HK-2 (cell line): ENCODE measurements around the gene ANKH.
"Not testable (repeated sequence)": the region's sequence is repeated elsewhere in the genome, so short reads cannot be mapped to it uniquely, and the experiment has no call there.

Experiments used
- DNase-seq: peaks from one replicate; pipeline ENCODE4 v3.0.0-alpha.2; 2018; ENCODE audit not compliant: unreplicated experiment

ANKH gene

DNA sequence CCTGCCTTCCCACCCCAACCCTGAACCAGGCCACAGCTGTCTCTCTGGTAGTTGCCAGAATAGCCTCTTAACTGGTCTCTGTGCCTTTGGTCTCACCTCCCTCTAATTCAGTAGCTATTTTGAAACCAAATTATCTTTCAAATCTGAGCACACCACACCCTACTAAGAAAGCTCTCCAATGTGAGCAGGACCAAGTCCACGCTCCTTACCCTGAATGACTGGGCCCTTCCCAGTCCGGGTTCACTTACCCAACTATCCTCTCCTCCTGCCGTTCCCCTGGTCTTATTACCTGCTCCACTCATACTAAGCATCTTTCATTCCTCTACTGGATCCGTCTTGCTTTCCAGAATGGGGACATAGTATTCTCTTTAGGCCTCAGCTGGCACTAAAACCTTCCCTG lies 16.8 kb downstream of the ANKH start:
- DNase-seq, result no peak

DNA sequence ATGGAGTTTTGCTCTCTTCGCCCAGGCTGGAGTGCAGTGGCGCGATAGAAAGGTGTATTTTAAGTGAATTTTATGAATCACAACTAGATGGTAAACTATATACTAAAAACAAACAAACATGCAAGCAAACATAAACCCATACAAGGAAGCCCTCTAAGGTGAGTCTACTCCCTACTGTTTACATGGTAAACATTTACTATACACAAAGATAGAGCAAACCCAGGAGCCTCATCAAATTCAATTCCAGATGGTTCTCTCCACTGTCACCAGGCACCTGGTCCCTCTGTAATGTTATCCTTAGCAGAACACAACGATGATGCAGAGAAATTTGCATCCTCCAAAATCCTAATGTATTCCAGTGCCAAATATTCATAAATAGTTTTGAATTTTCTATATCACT lies 17.9 kb downstream of the ANKH start:
- no peak for DNase-seq

DNA sequence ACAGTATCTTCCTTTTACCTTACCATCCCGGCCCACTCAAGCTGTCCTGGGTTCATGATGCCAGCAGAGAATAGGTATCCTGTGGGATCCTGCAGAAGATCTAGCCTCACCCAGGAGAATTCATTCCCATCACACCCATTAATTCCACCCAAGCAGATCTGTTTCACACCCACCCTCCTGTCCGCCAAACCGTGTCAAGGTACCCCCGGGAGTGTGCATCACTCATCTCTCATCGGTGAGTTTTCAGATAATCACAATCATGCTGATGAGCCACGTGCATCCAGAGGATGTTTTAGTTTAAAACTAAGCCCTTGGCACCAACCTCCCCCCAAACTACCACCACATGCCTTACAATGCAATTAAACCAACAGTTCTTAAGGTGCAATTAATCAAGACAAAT lies 18.8 kb downstream of the ANKH start:
- no peak for DNase-seq

DNA sequence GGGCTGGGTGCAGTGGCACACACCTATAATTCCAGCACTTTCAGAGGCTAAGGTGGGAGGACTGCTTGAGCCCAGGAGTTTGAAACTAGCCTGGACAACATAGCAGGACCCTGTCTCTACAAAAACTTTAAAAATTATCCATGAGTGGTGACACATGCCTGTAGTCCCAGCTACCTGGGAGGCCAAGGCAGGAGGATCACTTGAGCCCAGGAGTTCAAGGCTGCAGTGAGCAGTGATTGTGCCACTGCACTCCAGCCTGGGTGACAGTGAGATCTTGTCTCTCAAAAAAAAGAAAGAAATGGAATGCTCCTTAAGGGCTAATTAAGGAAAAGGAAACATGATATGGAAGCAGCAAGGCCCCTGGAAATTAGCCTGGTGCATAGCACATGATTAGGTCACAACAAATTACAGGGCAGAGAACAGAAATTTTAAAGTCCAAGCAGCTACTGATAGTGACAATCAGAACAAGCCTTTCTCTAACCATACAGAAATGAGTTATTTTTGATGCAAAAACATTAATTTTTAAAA lies 19.5 kb downstream of the ANKH start:
- no peak for DNase-seq

DNA sequence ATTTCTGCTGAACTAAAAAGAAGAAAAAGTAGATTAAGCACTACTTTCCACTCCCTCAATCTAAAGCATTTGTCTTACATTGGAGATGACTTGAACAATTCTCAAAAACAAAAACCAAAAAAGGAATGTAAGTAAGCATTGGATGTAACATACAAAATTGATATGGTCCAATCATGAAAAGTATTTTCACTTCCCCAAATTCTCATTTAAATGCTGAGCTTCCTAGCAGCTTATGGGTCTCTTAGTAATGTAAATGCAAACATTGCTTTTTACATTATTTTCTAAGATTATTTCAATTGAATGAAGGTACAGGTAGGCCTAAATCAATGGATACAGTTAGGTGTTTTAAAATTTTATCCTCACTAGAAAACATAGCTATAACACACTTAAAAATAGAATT lies 20.0 kb downstream of the ANKH start:
- DNase-seq, result no peak

DNA sequence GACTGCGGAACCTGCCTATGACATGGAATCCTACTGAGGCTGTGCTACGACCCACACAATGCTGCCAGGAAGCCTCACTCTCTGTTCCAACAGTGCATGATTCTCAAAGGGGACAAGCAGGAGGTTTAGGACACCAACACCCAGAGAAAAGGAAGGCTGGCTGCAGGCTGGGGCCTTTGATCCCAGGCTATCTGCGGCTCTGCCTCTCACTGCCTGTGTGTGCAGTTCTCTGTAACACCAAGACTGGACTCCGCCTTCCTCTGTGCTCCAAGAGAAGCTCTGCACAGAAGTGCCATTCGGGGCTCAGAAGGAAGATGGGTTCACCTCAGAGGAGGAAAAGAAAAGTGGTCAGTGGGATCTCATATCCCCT lies 20.5 kb downstream of the ANKH start:
- no peak for DNase-seq

DNA sequence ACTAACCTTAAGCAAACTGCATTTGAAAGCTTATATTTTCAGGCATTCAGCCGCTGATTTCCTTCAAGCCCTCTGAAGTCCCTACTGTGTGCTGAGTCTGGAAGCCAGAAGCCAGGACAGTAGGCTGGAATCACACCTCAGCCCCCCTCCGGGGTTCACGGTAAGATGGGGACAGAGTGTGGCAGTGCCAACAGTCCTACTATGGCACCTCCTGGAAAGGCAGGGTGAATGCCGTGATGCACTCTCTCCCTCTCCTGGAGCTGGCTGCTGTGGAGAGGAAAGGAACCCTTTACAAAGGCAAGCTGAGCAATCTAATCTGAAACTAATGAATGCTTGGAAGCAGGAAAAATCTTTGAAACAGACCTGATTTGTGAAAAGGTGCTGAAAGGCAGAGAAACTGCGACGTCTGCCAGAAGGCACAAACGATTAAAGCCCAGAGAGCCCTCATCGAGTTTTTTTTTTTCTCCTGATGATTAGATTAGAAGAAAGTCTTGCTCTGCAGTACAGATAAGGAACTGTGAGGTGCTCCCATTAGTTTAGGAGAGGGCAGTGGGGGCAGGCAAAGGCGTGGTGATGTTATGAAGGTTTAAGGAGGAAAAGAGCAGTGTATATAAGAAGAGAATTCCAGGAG lies 21.0 kb downstream of the ANKH start:
- DNase-seq, result no peak

DNA sequence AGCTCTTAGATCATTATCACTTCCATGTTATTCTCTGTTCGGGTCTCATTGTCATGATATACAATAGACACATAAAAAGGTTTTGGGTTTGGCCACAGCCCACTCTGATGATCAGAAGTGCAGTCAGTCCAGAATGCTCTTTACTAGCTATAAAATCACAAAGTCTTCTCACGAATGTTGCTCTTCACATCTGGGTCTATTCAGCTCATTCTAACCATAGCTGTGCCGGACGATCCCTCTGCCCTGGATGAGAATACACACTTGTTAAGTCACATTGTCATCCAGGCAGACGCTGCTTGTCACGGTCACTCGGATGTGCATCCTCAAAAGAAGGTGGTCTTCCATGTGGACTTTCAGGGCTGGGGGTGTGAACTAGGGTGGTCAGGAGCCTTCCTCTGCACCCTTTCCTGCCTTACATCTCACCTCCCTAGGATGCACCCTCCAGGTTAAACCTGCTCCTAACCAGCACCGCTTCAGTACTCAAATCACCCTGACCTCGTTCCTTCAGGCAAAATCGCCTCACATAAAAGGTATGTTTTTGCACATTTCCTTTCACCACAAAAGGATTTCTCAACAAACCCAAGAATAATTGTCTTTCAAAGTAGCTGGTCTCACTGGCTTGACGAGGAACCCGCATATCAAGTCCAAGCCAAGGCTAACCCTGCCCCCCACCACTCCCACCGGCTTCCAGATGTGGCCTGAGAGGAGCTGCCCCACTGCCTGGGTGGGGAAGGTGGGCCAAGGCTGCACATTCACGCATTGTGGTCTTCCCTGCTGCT lies 21.9 kb downstream of the ANKH start:
- no peak for DNase-seq

DNA sequence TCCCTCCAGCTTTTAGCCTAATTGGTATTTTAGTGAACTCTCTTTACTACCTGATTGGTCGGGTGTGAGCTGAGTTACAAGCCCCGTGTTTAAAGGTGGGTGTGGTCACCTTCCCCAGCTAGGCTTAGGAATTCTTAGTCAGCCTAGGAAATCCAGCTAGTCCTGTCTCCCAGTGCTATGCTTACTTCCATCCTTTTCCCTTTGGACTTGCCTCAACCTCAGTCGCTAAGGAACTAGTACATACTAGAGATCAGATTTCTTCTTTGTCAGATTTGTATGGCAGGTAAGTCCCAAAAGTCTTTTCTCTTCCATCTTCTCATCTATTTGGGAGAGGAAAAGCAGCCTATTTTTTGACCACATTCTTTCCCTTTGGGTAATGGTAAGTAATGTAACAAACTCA lies 22.6 kb downstream of the ANKH start:
- DNase-seq, result not testable (repeated sequence)

DNA sequence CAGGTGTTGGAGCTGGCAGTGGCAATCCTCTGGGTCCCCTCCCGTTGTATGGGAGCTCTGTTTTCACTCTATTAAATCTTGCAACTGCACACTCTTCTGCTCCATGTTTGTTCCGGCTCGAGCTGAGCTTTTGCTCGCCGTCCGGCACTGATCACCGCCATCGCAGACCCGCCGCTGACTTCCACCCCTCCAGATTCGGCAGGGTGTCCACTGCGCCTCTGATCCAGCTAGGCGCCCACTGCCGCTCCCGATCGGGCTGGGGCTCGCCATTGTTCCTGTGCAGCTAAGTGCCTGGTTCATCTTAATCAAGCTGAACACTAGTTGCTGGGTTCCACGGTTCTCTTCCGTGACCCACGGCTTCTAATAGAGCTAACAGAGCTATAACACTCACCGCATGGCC lies 23.2 kb downstream of the ANKH start:
- no peak for DNase-seq

DNA sequence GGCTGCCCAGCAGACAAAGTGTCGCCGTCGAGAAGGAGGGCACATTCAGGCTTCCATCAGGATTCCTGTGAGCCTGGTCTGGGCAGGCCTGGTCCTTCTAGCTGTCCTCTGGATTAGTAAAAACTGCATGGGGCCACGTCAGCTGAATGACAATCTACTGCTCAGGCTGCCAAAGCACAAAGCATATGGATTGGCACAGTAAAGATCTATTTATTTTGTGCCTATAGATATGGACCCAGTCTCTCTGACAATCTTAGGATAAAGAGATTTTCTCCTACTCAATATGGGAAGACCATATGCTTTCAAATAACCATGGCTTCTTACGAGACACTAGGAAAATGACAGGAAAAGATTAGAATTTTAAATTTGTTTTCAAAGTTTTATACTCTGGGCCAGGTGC lies 24.1 kb downstream of the ANKH start:
- DNase-seq, result no peak

DNA sequence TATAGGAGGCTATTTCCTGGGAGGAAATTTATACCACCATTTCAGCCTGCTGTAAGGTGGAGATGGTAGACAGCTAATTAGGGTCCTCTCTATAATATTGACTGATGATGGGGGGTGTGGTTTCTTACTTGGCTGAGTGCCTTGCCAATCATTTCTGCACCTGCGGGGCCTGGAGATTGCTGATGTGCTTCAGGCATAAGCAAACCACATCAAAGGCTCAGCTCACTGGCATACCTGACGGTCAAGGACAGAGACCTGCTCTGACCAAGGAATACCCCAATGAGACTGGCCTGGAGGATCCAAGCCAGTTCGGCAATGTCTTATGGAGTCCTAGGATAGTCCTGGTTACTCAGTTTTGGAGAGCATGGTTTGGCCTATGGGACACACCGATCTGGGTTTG lies 29.5 kb downstream of the ANKH start:
- no peak for DNase-seq

DNA sequence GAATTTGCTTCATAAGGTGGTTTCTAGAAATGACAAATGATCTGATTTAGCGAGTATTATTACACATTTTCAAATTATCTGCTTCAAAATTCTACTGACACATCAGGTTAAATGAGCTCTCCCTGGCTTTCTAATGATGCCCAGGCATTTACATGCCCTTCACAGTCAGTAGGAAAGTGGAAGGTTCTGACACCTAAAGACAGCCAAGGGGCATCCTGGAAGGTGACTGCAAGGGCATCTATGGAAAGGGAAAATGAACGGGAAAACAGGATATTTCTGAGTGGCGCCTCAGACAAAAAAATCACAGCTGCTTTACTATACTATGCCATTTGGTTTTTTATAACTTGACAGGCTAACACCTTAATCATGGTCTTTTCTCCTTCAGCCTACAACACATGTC lies 31.0 kb downstream of the ANKH start:
- no peak for DNase-seq

DNA sequence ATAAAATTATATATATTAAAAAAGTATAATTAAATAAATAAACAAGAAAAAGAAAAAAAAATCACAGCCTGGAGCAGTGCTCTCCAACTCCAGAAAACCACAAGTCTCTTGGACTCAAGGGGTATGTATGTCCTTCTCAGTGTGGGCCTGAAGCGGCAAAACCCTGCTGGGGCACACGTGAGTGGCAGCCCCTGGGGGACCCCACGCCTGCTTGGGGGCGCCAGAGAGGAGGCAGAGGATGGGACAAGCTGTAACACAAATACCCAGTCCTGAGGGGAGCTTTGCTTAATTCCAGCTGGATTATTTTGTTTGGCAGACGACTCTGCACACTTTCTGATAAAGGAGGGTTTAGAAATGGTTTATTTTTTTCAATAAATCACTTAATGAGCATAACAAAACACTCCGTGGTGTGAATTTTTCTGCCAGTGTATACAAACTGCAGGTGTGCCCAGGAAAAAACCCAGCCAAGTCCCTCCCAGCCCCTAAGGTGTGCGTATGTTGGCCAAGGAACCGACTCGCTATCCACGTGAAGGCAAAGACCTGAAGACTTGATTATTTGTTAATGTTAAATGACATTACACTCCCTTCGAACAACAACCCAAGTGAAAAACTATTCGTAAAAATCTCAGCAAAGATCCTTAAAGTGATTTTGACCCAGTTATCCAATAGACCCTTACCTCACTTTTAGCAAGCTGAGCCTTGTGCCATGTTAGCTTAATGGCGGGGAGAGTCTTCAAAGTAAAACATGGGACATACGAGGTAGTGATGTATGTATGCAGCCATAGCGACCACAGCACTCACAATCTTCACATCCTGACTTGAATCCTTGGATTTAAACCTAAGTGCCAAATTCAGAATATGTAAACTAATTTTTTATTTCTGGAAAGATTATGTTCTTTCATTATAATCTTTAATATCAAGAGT lies 32.9 kb downstream of the ANKH start:
- no peak for DNase-seq

DNA sequence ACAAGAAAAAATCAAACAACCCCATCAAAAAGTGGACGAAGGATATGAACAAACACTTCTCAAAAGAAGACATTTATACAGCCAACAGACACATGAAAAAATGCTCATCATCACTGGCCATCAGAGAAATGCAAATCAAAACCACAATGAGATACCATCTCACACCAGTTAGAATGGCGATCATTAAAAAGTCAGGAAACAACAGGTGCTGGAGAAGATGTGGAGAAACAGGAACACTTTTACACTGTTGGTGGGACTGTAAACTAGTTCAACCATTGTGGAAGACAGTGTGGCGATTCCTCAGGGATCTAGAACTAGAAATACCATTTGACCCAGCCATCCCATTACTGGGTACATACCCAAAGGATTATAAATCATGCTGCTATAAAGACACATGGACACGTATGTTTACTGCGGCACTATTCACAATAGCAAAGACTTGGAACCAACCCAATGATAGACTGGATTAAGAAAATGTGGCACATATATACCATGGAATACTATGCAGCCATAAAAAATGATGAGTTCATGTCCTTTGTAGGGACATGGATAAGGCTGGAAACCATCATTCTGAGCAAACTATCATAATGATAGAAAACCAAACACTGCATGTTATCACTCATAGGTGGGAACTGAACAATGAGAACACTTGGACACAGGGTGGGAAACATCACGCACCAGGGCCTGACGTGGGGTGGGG lies 34.0 kb downstream of the ANKH start:
- not testable (repeated sequence) for DNase-seq

DNA sequence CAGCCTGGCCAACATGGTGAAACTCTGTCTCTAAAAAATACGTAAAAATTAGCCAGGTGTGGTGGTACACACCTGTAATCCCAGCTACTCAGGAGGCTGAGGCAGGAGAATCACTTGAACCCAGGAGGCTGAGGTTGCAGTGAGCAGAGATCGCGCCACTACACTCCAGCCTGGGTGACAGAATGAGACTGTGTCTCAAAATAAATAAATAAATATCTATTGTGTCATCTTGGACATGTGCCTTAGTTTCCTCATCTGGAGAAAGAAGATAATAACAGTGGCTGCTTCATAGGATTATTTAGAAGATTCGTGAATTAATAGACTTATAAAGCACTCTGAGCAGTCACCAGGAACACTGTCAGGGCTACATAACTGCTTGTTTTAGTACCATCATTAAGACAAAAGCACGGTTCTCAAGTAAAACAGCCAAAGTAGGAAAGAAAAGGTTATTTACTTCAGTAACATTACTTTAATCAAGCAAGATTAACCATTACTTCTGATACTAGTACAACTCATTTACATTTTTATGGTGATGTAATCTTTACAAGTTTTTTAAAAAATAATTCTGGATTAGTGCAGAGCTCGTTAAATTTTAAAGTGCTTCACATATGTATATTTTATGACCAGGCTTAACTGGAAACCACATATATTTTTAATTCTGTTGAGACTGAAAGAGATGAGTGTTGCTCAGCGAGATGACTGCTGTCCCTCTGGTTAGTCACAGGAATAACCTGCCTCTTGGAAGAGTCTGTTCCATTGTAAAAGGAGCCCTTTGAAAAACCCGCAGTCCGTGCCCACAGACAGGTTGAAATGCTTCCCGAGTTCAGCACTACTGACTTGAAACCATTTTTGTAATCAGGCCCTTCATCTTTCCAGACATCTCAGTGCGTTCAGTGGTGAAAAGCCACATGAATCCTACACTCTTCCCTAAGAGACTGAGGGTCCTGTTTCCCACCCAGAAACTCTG lies 36.7 kb downstream of the ANKH start:
- no peak for DNase-seq

DNA sequence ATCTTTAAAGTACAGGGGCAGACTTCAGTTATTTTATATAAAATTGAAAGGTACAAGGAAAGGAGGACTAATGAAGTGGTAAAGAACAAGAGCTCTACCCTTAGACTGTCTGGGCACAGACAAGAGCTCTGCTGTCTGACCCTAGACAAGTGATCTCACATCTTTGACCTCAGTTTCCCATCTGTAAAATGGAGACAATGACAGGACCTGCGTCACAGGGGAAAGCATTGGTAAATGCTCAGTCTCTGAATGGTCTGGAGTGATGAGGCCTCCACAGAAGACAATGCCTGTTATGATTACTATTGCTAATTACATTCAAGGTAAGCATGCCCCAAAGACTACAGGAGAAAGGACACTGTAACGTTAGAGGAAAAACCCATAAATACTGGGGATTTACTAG lies 37.5 kb downstream of the ANKH start:
- DNase-seq, result no peak

DNA sequence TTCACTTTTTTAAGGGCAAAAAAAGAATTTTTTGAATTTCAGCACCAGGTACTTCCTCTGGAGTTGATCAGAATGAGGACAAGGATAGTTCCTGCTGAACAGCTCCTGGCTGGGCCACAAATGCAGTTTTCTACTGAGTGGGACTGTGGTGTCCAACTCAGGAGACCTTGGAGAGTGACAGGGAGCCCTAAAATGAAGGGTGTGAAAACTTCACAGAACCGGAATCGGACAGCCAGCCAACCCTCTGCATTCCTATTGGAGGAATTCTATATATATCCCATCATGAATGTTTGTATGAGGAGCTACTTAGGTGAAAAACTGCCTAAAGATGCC lies 40.6 kb downstream of the ANKH start:
- DNase-seq, result no peak

DNA sequence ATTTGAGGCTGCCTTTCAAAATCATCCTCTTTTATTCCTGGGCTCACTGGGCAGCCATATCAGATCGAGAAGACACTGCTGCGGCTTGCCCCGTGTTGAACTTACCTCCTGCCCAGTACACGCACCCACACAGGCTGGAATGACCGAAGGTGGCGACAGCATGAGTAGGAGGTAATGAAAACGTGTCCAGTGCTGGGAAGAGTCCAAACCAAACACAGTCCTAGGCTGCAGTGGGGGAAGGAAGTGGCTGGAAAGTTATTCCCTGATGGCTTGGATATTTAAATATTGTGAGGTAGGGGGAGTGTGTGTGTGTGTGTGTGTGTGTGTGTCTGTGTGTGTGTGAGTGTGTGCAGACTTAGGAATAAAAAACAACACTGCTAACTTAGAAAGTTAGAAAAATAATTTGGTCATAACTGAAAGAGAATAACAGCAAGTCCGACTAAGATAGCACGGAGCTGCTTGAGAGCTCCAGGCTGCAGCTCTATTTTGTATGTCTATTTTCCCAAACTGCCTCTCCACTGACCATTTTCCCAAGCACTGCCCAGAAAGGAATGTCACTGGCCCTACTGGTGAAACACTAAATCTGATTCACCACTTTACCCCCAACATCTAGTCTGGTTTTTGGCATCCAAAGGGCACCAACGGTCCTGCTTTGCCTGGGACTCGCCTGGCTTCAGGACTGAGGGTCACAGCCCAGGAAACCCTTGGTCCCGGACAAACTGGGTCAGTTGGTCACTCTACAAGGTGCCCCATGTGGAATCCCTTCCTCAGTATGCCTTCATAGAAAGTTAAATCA lies 41.2 kb downstream of the ANKH start:
- no peak for DNase-seq

DNA sequence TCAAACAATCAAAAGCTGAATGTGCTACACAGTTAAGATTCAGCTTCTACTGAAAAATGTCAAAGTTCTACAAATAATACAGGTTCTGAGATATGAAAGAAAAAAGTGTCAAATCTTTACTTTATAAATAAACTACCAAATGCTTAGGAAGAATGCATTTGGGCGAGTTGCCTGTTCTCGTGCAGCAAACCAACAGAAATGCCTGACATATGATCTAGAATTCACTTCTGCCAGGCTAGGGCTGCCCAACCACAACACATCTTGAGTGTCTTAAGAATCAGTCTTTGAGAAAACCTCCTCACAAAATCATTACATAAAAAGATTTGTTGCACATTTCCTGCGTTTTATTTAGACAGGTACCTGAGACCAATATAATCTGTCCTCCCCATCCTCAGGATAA lies 42.2 kb downstream of the ANKH start:
- DNase-seq, result no peak
